WERI-Rb-1 (cell line): ENCODE results near the gene PTDSS2.

Source experiments
- DNase-seq: peaks from one replicate; pipeline ENCODE4 v3.0.0-alpha.2; 2020
- H3K27ac ChIP-seq: fragments of 250-450 bp; sonication (Bioruptor Pico); 2 replicates; pipeline ENCODE4 v1.5.1; 2020; ENCODE audit warnings: mild to moderate bottlenecking, moderate library complexity
- H3K27me3 ChIP-seq: fragments of 250-450 bp; sonication (Bioruptor Pico); 2 replicates; pipeline ENCODE4 v1.5.1; 2021; ENCODE audit warnings: mild to moderate bottlenecking, low read depth, moderate library complexity; ENCODE audit not compliant: insufficient read depth, severe bottlenecking
- H3K36me3 ChIP-seq: fragments of 250-450 bp; sonication (Bioruptor Pico); 2 replicates; pipeline ENCODE4 v1.5.1; 2020; ENCODE audit warnings: mild to moderate bottlenecking, moderate library complexity
- H3K4me3 ChIP-seq: 2 replicates; pipeline ENCODE4 v1.5.1; 2011; ENCODE audit warnings: low read depth, mild to moderate bottlenecking, control low read depth, low read length
- H3K9me3 ChIP-seq: fragments of 250-450 bp; sonication (Bioruptor Pico); 2 replicates; pipeline ENCODE4 v1.5.1; 2021; ENCODE audit warnings: mild to moderate bottlenecking, moderate library complexity; ENCODE audit not compliant: severe bottlenecking
- TF ChIP-seq, protein P1 (sequence below): IDR thresholded peaks from 2 replicates; pipeline ENCODE4 v1.5.1; 2011; ENCODE audit warnings: low read depth, mild to moderate bottlenecking, control low read depth, inconsistent platforms, low read length

Gene PTDSS2

GRCh38 chr11:492427-493226 is 42.5 kb downstream of the PTDSS2 start:
- Histone ChIP-seq H3K4me3 (no peak overlapping the region), H3K27ac (peak overlapping the region; percentile 69), H3K27me3 (no peaks in the 10 kb centered on the region), H3K36me3 (peaks cover 58% of the 10 kb centered on the region), H3K9me3 (no peaks in the 10 kb centered on the region)
- DNase-seq, result peak; percentile 76
- TF ChIP-seq, protein P1, sequence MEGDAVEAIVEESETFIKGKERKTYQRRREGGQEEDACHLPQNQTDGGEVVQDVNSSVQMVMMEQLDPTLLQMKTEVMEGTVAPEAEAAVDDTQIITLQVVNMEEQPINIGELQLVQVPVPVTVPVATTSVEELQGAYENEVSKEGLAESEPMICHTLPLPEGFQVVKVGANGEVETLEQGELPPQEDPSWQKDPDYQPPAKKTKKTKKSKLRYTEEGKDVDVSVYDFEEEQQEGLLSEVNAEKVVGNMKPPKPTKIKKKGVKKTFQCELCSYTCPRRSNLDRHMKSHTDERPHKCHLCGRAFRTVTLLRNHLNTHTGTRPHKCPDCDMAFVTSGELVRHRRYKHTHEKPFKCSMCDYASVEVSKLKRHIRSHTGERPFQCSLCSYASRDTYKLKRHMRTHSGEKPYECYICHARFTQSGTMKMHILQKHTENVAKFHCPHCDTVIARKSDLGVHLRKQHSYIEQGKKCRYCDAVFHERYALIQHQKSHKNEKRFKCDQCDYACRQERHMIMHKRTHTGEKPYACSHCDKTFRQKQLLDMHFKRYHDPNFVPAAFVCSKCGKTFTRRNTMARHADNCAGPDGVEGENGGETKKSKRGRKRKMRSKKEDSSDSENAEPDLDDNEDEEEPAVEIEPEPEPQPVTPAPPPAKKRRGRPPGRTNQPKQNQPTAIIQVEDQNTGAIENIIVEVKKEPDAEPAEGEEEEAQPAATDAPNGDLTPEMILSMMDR, result no peak

DNA sequence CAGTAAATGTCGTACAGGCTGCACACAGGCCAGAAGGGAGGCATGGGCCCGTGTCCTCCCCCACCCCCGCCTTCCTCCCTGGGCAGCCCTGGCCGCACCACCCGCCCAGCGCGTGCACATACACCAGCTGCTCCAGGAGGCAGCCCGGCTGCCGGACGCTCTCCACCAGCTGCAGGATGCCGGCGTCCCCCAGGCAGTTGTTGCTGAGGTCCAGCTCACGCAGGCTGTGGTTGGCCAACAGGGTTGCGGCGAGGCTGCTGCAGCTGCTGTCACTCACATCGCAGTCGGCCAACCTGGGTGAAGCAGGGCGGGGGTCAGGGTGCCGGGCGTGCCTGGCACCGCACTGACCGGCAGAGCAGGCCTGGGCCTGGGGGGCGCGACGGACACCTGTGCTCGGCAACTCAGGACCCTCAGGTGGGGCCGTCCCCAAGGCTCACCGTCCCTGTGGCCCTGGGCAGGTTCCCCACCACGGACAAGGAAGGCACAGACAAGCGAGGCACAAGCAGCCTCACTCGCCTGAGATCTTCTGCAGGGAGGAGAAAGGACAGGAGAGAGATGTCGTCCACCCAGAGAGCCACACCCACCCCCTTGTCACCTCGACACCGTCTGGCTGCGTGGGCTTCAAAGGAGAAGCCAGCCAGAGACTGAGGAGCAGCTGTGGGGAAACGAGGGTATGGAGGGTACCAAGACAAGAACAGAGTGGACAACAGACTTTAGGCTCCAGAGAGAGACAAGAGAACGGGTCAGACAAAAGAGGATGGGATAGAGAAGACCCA is 44.9 kb downstream of the PTDSS2 start:
- DNase-seq, result no peak
- no peak overlapping the region for H3K27ac ChIP-seq

DNA sequence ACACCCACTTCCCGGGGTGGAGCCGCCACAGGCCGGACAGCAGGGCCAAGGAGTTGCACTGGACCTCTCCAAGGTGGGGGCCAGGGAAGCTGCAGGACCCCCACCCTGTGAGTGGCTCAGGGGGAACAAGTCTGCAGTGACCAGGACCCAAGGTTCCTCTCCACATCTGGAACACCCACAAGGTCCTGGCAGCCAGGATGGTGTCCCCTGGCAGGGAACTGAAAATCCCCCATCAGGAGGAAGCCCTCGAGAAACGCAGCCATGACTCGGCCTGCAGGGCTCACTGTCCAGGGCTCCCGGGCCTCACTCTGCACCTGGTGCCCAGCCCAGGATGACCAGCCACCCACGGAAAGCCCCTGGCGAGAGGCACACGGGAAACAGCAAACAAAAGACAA is 45.5 kb downstream of the PTDSS2 start:
- H3K36me3 ChIP-seq, result peaks cover 81% of the 10 kb centered on the region

More for the DNA sequence above, 44.9 kb downstream of the PTDSS2 start:
- Histone ChIP-seq H3K27me3 (no peaks in the 10 kb centered on the region), H3K36me3 (peaks cover 79% of the 10 kb centered on the region), H3K4me3 (no peak overlapping the region), H3K9me3 (no peaks in the 10 kb centered on the region)
- TF ChIP-seq, protein P1, result no peak

GRCh38 chr11:496834-497564 is 46.9 kb downstream of the PTDSS2 start:
- H3K27me3 ChIP-seq, result no peaks in the 10 kb centered on the region
- H3K27ac ChIP-seq, result no peak overlapping the region
- peaks cover 85% of the 10 kb centered on the region for H3K36me3 ChIP-seq
- DNase-seq, result no peak
- no peak overlapping the region for H3K4me3 ChIP-seq
- TF ChIP-seq, protein P1, result no peak
- H3K9me3 ChIP-seq, result no peaks in the 10 kb centered on the region

More for the DNA sequence above, 45.5 kb downstream of the PTDSS2 start:
- Histone ChIP-seq H3K9me3 (no peaks in the 10 kb centered on the region), H3K27me3 (no peaks in the 10 kb centered on the region), H3K27ac (no peak overlapping the region), H3K4me3 (no peak overlapping the region)
- DNase-seq, result no peak
- TF ChIP-seq, protein P1, result no peak

- TF ChIP-seq, protein P1, result no peak
- Histone ChIP-seq H3K27ac (no peak overlapping the region), H3K4me3 (no peak overlapping the region), H3K9me3 (no peaks in the 10 kb centered on the region), H3K27me3 (no peaks in the 10 kb centered on the region), H3K36me3 (peaks cover 84% of the 10 kb centered on the region)
- no peak for DNase-seq
These were observed 47.7 kb downstream of the PTDSS2 start for GRCh38 chr11:497565-498296.
